NCI-H1694 (cell line): ENCODE measurements around the gene SRRM2.
"Not testable (repeated sequence)": the region's sequence is repeated elsewhere in the genome, so short reads cannot be mapped to it uniquely, and the experiment has no call there.

Source experiments
- DNase-seq: peaks from one replicate; lab custom pipeline; 2025; lab: John Stamatoyannopoulos, UW

Gene SRRM2

DNA sequence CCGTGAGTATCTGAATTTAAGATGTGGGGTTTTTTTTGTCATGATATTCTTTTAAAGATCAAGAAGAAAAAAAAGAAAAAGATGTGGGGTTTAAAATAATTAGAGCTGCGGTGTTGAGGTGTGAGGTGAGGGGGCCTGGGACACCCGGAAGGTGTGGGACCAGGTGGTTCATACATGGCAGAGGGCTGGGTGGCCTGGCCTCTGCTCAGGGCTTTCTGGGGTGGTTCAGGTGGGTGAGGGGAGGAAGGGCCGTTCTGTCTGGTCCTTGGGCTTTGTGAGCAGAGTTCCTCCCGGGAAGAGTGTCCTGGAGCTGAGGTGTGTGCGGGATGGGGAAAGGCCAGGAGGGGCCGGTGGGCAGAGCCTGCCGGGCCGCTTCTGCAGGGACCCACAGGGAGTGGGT is 37.4 kb upstream of the SRRM2 start:
- DNase-seq, result no peak

DNA sequence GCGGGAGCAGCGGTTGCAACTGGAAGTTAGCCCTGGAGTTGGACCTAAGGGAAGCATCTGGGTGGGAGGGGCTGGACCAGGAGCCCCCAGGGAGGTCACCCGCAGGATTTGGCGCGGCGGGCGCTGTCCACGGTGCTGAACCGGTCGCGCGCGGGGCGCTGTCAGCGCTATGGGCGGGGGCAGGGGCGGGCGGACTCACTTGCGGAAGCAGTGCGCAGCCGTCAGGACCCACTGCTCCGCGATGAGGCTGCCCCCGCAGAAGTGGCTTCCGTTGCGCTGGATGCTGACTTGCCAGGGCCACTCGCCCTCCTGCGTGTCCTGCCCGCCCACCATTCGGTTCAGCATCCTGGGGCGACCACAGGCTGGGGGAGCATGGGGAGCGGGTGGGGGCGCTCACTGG is 36.9 kb upstream of the SRRM2 start:
- no peak for DNase-seq

DNA sequence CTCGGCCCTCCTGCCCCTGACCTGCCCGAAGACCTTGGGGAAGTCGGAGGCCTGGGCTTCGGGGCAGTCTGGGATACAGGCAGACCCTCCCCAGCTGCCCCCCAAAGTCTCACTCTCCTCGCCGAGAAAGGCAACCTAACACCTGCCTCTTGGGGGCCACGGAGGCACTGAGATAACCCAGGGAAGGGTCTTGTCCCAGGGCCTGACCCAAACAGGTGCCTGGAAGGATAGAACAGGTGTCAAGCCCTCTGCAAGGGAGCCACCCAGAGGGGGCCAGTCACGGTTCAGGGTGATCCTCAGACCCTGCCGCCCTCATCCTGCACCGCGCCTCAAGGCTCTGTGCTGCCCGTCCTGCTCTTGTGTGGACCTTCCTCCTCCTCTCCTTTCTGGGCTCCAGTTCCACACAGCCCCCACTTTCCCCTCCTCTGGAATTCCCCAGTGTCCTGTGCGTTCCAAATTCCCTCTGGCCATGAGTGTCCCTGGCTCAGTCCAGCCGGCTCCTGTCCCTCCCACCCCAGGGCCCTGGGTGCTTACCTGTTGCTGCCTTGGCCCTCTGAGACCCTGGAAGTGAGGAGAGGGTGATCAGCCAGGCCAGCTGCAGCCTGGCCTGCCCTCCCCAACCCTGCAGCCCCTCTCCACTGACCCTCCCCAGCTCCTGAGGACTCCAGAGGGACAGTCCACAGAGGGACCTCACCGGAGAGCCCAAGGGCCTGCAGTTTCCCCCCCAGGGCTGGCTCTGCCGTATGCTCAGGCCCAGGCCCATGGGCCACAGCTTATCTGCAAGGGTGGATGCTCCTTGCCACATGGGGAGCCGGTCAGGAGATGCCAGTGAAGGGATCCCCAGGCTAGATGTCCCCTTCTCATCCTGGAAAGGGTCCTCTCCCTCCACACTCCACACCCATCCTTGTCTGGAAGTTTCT is 36.2 kb upstream of the SRRM2 start:
- no peak for DNase-seq

DNA sequence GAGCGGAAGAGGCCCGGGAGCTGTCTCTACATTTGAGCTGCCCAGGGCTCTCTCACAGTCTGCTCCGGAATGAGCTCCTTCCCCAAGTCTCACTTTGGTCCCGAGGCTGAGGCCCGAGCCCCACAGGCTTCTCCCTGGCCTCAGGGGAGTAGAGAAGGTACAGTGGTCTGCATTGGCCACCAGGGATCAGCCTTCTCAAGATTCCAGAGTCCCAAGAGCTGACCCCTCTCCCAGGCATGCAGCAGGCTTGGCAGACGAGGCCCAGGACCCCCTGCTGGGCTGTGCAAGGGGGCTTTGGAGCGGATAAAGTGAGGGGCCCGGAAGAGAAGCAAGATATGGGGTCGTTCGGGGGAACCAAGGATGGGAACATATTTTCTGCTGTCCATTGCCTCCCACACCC is 35.5 kb upstream of the SRRM2 start:
- no peak for DNase-seq

DNA sequence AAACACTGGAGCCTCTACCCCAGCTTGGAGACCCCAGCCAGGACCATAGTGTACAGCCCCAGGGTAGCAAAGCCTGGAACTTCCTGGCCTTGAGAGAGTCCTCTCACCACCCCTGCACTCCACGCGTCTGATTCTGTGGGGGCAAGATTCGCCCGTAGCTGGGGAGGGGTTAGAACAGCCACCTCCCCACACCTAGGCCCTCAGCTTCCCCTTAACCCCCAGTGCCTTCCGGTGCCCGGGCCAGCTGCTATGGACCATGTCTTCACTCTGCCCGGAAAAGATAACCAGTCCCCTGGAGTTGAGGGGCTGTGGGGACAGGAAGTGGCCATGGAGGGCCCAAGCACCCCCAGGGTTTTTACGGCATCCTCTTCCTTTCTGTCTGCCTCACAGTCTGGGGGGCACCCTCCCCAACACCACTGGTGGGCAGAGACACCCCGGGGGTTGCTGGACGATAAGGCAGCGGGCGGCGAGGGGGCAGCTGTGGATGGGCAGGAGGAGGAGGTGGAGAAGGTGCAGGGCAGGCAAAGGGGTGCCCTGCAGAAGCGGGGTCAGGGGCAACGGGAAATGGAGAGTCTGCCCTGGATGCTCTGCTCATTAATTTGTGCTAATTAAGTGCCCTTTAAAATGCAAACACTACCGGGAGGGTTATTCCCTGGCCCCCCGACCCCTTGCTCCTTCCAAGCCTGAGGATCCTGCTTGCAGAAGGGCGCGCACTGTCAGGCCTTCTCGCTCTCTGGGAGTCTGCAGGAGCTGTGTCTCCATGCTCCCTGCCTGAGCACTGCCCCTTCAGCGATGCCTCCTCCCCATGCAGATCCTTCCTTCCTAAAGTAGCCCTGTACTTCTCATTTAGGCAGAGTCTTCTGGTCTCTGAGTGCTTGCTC is 34.8 kb upstream of the SRRM2 start:
- no peak for DNase-seq

DNA sequence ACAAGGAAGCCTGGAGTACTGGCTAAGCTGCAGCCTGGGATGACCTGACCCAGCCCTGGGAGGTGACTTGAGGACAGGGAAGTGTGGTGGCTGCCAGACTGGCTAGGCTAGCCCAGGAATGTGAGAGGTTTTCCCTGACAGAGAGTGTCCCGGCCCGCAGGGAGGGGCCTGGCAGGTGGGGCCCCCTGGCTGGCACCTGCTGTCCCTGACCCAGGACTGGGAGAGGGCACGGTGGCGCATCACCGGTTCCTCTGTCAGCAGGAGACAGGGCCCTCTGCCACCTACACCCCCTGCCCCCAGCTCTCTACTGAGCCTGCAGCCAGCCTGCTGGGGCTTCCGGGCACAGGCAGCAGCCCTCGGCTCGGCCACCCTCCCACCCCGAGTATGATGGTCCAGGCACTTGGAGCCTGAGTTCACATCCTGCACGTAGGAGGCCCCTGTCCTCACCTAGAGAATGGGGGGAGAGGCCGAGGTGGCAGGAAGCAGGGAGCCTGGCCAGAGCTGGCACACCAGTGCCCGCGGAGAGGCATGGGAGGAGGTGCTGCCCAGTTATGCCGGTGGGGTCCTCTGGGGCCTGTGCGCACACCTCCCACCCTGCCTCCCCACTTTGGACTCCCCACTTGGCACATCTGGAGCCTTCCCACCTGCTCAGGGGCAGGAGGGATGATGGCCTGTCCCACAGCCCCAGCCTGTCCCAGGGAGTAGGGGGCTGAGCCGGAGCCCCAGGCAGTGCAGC is 32.9 kb upstream of the SRRM2 start:
- no peak for DNase-seq

DNA sequence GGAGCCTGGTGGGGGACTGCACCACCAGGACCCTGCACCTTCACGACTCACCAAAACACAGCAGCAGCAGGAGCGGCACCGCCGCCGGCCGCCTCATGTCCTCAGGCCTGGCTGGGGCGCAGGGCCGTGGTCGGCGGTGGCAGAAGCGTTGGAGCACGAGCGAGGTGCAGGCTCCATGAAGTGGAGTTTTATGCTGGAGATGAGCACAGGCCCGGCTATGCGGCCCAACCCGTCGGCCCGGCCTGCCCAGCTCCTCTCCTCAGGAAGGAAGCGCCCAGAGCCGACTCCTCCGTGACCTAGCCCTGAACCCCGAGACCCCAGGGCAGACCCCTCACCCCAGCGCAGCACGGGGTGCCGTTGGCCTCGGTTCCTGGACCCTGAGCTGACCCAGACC is 32.4 kb upstream of the SRRM2 start, which contains the start of gene PRSS27:
Gene PRSS27, minus strand, starts transcription at position 161 of the 394 bp plus-strand sequence. Its CDS starts 64 bp downstream, at position 97.
- DNase-seq, result no peak

DNA sequence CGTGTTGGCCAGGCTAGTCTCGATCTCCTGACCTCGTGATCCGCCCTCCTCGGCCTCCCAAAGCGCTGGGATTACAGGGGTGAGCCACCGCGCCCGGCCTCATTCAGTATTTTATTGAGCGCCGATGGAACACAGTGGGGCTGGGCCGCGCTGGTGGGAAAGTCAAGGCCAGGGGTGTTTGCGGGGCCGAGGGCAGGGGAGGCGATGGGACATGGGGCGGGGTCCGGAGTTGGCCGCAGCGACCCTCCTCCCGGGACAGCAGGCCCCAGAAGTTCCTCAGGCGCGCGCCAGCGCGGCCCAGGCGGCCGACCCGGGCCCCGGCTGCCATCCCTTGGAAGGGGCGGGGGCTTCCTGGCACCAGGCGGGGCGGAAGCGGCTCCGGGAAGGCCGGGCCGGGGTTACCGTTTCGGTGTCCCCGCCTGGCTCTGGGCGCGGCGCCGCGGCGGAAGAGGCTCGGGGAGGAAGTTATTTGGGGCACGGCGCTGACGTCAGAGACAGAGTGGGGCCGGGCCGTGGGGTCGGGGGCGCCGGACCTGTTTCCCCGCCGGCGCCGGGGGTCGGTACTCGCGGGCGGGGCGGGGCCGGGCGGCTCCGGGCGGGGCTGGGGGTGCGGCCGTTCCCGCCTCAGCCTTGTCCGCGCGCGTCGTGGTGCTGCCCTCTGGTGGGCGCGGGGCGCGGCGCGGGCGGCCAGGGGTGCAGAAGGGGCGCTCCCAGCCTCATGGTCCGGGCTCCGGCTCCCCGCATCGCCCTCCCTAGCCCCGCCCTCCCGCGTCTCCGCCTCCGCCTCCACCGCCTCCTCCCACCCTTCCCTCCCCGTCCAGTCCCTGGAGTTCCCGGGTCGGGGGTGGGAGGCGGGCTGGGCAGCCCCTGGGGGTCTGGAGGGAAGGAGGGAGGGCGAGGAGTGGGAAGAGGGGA is 31.5 kb upstream of the SRRM2 start:
- DNase-seq, result peak; percentile 67

DNA sequence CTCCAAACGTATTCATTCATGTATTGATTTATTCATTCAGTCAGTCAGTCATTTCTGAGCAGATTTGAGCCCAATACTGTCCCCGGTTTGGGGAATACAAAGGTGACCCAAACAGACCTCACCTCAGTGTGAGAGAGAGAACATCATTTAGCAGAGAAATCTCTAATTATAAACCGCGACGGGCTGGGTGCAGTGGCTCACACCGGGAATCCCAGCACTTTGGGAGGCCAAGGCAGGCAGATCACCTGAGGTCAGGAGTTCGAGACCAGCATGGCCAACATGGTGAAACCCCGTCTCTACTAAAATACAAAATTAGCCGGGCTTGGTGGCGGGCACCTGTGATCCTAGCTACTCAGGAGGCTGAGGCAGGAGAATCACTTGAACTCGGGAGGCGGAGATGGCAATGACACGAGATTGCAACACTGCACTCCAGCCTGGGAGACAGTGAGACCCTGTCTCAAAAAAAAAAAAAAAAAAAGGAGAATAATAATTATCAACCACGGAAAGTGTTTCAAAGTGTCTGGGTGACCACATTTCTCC is 30.7 kb upstream of the SRRM2 start:
- DNase-seq, result not testable (repeated sequence)

DNA sequence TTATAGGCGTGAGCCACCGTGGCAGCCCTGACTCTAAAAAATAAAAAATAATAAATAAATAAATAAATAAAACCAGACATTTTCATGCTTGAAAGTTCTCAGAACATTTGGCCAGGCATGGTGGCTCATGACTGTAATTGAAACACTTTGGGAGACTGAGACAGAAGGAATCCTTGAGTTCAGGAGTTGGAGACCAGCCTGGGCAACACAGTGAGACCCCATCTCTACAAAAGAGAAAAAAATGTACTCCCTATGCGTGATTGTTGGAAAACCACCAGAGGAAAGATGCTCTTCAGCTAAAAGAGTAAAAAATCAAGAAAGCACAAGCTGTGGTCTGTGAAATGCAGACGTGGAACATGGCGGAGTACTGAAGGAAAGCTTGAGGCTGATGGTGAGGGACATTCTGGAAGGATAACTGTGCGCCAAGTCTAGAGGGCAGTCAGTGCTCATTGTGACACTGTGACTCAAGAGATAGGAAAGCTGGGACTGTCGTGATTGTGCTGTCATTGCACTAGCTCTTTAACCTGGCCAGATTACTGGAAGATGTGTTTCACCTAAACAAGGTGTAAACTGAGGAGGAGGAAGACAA is 28.3 kb upstream of the SRRM2 start:
- no peak for DNase-seq

DNA sequence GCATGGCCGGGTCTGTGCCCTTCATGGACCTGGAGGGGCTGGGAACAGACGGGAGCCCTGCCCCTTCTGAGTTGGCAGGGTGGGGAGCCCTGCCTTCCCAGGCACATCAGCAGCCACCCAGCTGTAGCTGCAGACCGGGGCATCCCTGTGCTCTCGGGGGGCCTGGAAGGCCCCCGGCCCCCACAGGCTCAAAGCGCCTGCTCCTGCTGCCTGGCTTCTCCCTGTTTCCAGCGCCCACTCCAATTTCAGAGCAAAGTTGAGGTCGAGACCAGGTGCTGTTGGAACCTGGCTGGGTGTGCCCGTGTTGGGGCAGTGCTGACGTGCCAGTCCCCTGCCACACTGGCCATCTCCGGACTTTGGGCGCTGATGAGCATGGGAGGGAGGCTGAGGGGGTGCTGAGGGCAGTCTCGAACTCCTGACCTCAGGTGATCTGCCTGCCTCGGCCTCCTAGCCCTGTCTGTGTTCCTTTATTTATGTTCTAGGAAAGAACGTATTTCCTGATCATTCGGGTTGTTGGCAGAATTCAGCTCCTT is 27.6 kb upstream of the SRRM2 start:
- DNase-seq, result no peak

DNA sequence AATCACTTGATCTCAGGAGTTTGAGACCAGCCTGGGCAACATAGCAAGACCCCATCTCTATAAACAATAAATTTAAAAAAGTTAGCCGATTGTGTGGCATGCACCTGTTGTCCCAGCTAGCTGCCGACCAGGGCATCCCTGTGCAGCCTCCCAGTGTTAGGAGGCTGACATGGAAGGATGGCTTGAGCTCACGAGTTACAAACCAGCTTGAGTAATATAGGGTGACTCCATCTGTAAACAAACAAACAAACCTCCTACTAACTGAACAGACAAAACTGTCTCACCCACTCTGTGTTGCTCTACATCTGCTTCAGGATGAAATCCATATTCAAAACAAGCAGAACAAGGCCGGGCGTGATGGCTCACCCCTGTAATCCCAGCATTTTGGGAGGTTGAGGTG is 25.5 kb upstream of the SRRM2 start:
- DNase-seq, result no peak

DNA sequence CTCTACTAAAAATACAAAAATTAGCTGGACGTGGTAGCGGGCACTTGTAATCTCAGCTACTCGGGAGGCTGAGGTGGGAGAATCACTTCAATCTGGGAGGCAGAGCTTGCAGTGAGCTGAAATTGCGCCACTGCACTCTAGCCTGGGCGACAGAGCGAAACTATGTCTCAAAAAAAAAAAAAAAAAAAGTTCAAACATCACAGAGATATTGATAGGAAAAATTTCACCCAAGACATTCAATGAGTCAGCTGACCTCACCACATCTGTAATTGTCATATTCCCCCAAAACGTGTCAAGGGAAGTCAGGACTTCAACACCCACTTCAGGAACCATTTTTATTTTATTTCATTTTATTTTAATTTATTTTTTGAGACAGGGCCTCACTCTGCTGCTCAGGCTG is 24.4 kb upstream of the SRRM2 start:
- DNase-seq, result no peak

DNA sequence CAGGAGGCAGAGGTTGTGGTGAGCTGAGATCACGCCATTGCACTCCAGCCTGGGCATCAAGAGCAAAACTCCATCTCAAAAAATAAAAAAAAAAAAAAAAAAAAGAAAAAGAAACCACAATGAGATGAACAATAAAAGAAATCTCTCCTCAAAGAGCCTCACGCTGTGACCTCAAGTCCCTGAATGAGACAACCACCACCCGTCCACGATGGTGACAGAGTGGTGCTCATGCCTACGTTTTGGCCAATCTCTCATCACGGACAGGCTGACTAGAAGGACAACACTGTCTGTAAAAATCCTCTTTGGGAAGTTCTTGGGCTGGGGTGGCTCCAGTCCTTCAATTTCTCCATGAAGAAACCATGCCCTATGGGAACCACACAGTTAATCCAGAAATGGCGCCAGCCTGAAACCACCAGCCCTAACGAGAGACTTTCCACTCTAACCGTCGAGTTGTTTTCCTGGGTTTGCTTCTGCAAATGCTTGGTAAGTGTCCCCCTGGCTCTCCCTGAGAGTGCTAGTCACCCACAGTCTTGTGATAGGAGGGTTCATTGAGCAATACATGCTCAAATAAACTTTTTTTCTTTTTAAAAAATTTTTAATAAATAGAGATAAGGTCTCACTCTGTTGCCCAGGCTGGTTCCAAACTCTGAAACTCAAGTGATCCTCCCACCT is 17.5 kb upstream of the SRRM2 start:
- no peak for DNase-seq

DNA sequence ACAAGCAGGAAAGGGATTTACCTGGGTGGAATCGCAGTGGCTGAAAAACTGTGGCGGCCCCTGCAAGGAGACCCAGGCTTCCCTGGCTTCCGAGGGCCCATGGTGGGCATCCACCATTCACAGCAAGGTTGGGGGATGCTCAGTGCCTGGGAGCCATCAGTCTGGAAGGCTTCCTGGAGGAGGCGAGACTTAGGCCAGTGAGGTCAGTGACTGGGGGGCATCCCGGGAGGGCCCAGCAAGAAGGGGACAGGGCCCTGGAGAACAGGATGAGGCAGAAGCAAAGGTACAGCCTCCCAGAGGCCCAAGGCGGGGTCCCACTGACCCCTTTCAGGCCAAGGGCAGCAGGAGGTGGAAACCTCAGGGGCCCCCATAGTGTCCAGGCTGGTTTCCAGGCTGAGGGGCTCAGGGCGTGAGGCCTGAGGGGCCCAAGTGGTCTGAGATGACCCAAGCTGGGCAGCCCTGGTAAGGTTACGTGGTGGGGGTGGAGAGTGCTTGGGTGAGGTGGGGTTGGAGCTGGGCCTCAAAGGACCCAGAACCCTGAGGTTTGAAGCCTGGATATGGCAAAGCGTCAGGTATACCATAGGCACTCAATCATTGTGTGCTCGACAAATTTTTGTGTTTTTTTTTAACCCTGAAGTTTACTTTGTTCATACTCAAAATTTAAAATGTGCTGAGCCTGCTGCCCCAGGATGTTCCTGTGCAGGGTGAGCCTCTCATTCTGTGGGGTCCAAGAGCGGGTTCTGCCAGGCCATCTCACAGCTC is 15.8 kb upstream of the SRRM2 start:
- no peak for DNase-seq

DNA sequence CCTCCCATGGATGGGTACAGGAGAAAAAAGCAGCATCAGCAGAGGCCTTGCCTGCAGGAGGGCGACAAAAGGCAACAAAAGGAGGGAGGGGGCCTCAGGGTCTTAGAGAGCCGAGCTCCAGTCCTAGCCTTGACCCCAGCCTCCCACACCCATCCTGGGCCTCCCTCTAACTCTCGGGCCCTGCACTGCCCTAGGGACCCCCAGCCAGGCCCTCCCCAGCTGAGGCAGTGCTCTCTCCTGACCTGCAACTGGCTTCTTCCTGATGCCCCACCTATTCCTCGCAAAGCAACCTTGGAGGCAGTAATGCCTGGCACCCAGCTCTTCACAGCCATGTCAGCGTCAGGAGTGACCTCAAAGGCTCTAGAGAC is 15.2 kb upstream of the SRRM2 start:
- DNase-seq, result no peak

DNA sequence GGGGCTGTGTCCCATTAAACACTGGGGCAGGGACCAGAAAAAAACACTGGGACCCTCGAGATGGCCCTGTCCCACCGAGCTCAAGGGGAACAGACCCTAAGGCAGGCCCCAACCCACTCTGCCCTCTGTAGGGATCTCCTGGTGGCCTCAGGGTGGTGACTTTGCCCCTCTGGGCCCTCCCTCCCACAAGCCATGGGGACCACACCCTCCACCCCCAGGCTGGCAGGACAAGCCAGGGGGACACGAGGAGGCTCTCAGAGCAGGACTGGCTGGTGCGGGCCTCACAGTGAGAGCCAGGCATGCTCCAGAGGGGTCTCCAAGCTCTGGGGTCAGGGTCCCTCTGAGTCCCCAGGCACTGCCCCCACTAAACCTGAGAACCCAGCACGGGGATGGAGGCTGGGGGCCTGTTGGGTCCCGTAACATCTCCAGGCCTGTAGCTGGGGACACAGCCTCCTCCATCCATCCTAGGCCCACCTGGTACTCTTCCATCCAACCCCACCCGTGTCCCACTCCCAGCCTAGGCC is 14.5 kb upstream of the SRRM2 start:
- no peak for DNase-seq

DNA sequence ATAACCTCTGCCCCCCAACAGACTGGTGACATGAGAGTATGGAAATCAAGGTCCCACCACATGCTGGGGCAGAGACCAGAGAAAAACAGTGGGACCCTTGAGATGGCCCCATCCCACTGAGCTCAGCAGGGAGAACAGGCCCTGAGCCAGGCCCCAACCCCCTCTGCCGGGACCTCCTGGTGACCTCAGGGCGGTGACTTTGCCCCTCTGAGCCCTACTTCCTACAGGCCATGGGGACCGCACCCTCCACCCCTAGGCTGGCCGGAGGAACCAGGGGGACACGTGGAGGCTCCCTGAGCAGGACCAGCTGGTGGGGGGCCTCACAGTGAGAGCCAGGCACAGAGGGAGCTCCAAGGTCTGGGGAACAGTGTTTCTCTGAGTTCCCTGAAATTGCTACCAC is 13.8 kb upstream of the SRRM2 start:
- DNase-seq, result no peak
